Fibroblast of pulmonary artery (primary cell): Measurements from ENCODE around the gene FMN2.

Experiments
- DNase-seq: peaks from one replicate; pipeline ENCODE4 v3.0.0-alpha.2; 2010; ENCODE audit warnings: low read depth
- H3K4me3 ChIP-seq: replicated peaks from 2 replicates; pipeline ENCODE4 v1.5.1; 2011; ENCODE audit warnings: low read depth, mild to moderate bottlenecking, control low read depth, low read length, moderate library complexity
- TF ChIP-seq, protein P1 (sequence below): IDR thresholded peaks from 2 replicates; pipeline ENCODE4 v1.5.1; 2011; ENCODE audit warnings: mild to moderate bottlenecking, control low read depth, low read length, inconsistent platforms; ENCODE audit errors: missing control alignments

The FMN2 gene

DNA sequence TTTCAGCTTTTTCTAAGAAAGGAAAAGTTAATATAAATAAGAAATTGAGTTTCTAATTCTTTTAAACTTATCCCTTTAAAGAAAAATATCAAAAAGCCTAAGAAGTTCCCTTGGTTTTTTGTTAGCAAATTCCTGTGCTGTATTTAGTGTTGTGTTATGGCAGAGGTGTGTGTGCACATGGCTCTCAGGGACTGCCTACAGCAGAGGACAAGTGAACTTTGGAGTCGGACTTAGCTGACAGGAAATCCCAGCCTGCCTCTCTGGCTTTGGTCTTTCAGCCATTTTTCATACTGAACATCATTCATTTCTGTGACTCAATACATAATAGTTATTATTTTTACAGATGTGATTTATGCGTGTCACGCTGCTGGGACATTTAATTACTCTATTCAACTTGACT is 149.6 kb downstream of the FMN2 start:
- TF ChIP-seq, protein P1, sequence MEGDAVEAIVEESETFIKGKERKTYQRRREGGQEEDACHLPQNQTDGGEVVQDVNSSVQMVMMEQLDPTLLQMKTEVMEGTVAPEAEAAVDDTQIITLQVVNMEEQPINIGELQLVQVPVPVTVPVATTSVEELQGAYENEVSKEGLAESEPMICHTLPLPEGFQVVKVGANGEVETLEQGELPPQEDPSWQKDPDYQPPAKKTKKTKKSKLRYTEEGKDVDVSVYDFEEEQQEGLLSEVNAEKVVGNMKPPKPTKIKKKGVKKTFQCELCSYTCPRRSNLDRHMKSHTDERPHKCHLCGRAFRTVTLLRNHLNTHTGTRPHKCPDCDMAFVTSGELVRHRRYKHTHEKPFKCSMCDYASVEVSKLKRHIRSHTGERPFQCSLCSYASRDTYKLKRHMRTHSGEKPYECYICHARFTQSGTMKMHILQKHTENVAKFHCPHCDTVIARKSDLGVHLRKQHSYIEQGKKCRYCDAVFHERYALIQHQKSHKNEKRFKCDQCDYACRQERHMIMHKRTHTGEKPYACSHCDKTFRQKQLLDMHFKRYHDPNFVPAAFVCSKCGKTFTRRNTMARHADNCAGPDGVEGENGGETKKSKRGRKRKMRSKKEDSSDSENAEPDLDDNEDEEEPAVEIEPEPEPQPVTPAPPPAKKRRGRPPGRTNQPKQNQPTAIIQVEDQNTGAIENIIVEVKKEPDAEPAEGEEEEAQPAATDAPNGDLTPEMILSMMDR: no peak
- no peak overlapping the region for H3K4me3 ChIP-seq
- no peak for DNase-seq

DNA sequence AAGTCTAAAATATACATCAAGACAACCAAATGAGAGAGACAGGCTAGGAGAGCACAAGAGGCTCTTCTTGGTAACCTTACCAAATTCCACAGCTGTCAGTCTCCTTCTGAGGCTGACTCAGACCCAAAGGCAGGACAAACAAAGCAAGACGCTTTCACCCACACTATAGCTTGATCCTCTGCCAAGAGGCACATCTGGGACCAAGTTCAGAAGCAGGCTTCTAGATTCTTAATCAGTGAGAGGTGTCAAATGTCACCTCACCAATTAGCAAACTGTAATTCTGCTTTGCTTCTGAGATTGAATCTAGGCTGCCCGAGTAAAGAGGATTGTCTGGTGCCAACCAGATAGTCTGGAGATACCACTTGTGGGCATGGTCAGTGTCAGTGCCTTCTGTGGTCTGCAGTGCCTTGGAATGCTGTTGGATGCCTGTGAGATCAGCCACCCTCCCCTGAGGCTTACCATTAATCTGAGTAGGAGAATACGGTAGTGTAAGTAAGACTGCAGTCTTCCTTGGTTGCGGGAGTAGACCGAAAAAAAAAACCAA is 151.0 kb downstream of the FMN2 start:
- no peak overlapping the region for H3K4me3 ChIP-seq
- peak; percentile 51 for DNase-seq
- TF ChIP-seq, protein P1: no peak

DNA sequence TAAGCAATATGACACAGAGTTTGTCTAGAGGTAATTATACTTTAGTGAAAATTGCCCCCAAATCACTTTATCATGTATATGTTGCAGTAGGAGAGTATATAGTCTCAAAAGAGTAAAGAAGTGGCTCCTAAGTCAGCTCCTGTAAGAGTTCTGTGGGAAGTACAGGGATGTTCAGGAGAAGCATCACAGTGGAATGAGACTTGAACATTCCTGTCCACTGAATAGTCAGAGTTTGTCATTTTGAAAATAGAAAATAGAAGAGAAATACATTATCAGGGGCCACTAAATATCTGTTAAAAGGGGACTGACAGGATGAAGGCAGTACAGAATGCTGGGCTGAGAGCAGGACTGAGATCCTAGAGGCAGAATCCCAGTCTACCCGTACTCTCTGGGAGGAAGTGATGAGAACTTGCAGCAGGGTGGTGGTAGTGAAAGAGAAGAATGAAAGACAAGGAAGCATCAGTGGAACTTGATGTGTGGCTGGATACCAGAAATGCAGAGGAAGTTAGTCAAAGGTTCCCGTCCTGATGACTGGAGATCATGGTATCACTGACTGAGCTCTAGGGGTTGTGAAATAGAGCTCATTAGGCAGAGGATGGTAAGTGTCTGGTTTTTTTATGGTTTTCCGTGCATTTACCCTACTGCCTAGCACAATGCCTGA is 153.4 kb downstream of the FMN2 start:
- TF ChIP-seq, protein P1: no peak
- H3K4me3 ChIP-seq: no peak overlapping the region
- DNase-seq: peak; percentile 50

DNA sequence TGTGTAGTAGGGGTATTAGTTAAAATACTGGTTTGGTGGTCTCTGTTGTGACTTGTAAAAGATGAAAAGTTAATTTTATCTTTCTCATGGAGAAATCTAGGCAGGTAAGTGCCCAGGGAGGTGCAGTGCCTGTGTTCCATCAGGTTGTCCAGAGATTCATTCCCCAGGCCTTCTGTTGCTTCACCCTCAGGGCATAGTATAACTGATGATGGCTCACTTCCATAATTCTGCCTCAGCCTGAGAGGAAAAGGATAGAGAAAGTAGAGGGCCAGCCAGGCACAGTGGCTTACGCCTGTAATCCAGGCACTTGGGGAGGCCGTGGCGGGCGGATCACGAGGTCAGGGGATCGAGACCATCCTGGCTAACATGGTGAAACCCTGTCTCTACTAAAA is 153.9 kb downstream of the FMN2 start:
- DNase-seq: no peak
- TF ChIP-seq, protein P1: no peak
- no peak overlapping the region for H3K4me3 ChIP-seq

DNA sequence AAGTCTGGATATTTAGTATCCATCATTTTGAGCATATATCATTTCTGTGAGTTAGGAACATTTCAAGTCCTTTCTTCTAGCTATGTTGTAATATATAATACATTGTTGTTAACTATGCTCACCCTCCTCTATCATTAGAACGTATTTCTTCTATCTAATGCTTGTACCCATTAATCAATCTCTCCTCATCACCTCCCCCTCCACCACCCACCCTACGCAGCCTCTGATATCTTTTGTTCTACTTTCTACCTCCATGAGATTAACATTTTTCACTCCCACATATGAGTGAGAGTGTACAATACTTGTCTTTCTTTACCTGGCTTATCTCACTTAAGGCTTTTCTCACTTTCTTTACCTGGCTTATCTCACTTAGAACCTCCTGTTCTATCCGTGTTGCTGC is 156.2 kb downstream of the FMN2 start:
- no peak for DNase-seq
- H3K4me3 ChIP-seq: no peak overlapping the region
- TF ChIP-seq, protein P1: no peak

DNA sequence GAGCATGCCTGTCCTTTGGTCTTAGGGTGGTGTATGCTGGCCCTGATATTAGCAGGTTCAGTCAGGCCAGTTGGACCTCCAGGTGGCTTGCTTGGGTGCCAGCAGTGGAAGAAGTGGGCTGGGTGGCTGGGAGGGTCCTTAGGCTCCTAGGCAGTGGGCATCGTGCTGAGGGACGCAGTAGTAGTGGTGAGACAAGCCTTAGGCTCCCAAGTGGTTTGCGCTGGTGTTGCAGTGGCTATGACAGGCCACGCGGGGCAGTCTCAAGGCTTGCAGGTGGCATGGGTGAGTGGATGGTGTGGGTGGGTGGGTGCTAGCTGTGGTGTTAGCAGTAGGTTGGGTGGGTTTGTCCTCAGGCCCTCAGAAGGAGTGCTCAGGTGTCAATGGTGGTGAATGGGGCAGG is 162.3 kb downstream of the FMN2 start:
- DNase-seq: no peak
- TF ChIP-seq, protein P1: no peak

DNA sequence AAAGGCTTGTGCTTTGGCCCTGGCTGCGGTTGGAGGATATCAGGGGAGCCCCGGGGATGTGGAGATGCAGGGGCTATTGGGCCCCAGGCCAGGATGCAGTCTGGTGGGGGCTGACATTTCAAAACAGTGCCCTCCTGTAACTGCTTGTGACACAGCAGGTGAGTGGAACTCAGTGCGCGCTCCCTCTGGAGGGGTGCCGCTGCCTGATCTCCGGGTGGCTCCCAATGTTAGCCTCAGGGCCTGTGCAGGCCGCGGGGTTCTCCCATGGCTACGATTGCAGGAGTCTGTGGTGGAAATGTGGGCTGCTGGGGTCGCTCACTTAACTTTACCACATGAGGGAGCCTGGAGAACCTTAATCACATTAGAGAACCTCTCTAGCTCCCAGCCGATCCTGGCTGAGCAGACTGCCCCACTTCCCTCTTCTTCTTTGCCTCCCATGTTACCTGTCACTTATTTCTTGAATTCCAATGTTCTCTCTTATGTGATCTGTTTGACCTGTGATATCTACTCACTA is 163.2 kb downstream of the FMN2 start:
- TF ChIP-seq, protein P1: no peak
- DNase-seq: no peak

More for the DNA sequence above, 162.3 kb downstream of the FMN2 start:
- no peak overlapping the region for H3K4me3 ChIP-seq

More for the DNA sequence above, 163.2 kb downstream of the FMN2 start:
- no peak overlapping the region for H3K4me3 ChIP-seq
